HepG2 (cell line): Measurements from ENCODE around the gene IZUMO4. TPM values are rescaled to one million over a fixed set of nuclear protein-coding genes. Genes with fewer than 3 reads are reported as not detected.
A peak's percentile ranks its signal among the peaks of the same experiment; 100 is the strongest.

Experiments used
- CCAR2 ChIP-seq: fragments of 200-400 bp; formaldehyde crosslinking; optimal IDR thresholded peaks from 2 replicates; pipeline ENCODE3; 2018; ENCODE audit warnings: low read depth, mild to moderate bottlenecking, low read length, moderate library complexity
- DNMT3B ChIP-seq: conservative IDR thresholded peaks from 2 replicates; pipeline ENCODE4 v1.6.1; 2016; ENCODE audit warnings: missing biosample characterization, control low read depth
- EED ChIP-seq: sonication (generic); formaldehyde crosslinking; IDR thresholded peaks from 2 replicates; pipeline ENCODE4 v1.5.0; 2020; ENCODE audit warnings: mild to moderate bottlenecking, missing genetic modification reagents
- HOXA5 ChIP-seq: sonication (generic); formaldehyde crosslinking; IDR thresholded peaks from 2 replicates; pipeline ENCODE4 v1.4.0; 2020; ENCODE audit warnings: missing genetic modification reagents
- JUND ChIP-seq: sonication (generic); formaldehyde crosslinking; IDR thresholded peaks from 2 replicates; pipeline ENCODE4 v1.8.0; 2022; ENCODE audit warnings: mild to moderate bottlenecking, missing genetic modification reagents
- MATR3 ChIP-seq: sonication (generic); formaldehyde crosslinking; IDR thresholded peaks from 2 replicates; pipeline ENCODE4 v1.4.0; 2020; ENCODE audit warnings: missing genetic modification reagents
- ZFP41 ChIP-seq: sonication (generic); formaldehyde crosslinking; IDR thresholded peaks from 2 replicates; pipeline ENCODE4 v1.4.0; 2020; ENCODE audit warnings: mild to moderate bottlenecking, missing genetic modification reagents, borderline replicate concordance
- ZMYM4 ChIP-seq: sonication (generic); formaldehyde crosslinking; IDR thresholded peaks from 2 replicates; pipeline ENCODE4 v1.8.1; 2023; ENCODE audit warnings: mild to moderate bottlenecking, missing genetic modification reagents
- ZNF121 ChIP-seq: sonication (generic); formaldehyde crosslinking; IDR thresholded peaks from 2 replicates; pipeline ENCODE4 v1.5.0; 2020; ENCODE audit warnings: mild to moderate bottlenecking, missing genetic modification reagents
- ZNF180 ChIP-seq: sonication (generic); formaldehyde crosslinking; IDR thresholded peaks from 2 replicates; pipeline ENCODE4 v1.4.0; 2020; ENCODE audit warnings: low read depth, missing genetic modification reagents, borderline replicate concordance
- ZNF431 ChIP-seq: sonication (generic); formaldehyde crosslinking; IDR thresholded peaks from 2 replicates; pipeline ENCODE4 v1.9.0; 2022; ENCODE audit warnings: missing genetic modification reagents, low read depth, mild to moderate bottlenecking, borderline replicate concordance
- ZNF562 ChIP-seq: sonication (generic); formaldehyde crosslinking; IDR thresholded peaks from 2 replicates; pipeline ENCODE4 v1.8.0; 2022; ENCODE audit warnings: missing genetic modification reagents, borderline replicate concordance
- polyA plus RNA-seq, 8 experiments: library from polyadenylated mRNA; depleted of rRNA in 3 of 8; stranded (reverse) in 7 of 8; unstranded in 1 of 8; fragments of >200 nt; fragmentation: Illumina TruSeq in 4 of 8; extraction: Trizol in 4 of 8; gene quantifications; 2 replicates each; pipeline versions ENCODE4 v1.2.1 to v1.2.3, GENCODE V29; 2011 to 2016; ENCODE audit warnings: low read depth in 4 of 8, missing spikeins in 1 of 8, mixed read lengths in 1 of 8; ENCODE audit not compliant: insufficient read depth in 1 of 8
- total RNA-seq, 5 experiments: library from RNA; depleted of rRNA; stranded (reverse); fragments of >200 nt; fragmentation: Illumina TruSeq; extraction: Trizol; gene quantifications; 2 replicates each; pipeline ENCODE4 v1.2.3, GENCODE V29; 2016; ENCODE audit warnings: low read depth in 1 of 5
- TF ChIP-seq, protein P1 (sequence below): sonication (generic); formaldehyde crosslinking; conservative IDR thresholded peaks from 2 replicates; pipeline ENCODE4 v1.4.0; 2020; ENCODE audit warnings: mild to moderate bottlenecking, missing genetic modification reagents, moderate library complexity
- TF ChIP-seq, protein P2 (sequence below): sonication (generic); formaldehyde crosslinking; IDR thresholded peaks from 2 replicates; pipeline ENCODE4 v1.4.0; 2020; ENCODE audit warnings: missing genetic modification reagents, borderline replicate concordance
- TF ChIP-seq, protein P3 (sequence below): sonication (generic); formaldehyde crosslinking; IDR thresholded peaks from 2 replicates; pipeline ENCODE4 v1.5.0; 2020; ENCODE audit warnings: mild to moderate bottlenecking, missing genetic modification reagents
- TF ChIP-seq, protein P4 (sequence below): sonication (generic); formaldehyde crosslinking; IDR thresholded peaks from 2 replicates; pipeline ENCODE4 v1.5.0; 2020; ENCODE audit warnings: missing genetic modification reagents
- TF ChIP-seq, protein P5 (sequence below): sonication (generic); formaldehyde crosslinking; IDR thresholded peaks from 2 replicates; pipeline ENCODE4 v1.8.1; 2023; ENCODE audit warnings: mild to moderate bottlenecking, moderate library complexity, missing genetic modification reagents

The IZUMO4 gene
- total and polyA plus RNA-seq, 2 of the 13 experiments (the other 11 are each of a cell fraction or from before 2014, with no cell fraction given) = 0.77 to 3.9 TPM

DNA sequence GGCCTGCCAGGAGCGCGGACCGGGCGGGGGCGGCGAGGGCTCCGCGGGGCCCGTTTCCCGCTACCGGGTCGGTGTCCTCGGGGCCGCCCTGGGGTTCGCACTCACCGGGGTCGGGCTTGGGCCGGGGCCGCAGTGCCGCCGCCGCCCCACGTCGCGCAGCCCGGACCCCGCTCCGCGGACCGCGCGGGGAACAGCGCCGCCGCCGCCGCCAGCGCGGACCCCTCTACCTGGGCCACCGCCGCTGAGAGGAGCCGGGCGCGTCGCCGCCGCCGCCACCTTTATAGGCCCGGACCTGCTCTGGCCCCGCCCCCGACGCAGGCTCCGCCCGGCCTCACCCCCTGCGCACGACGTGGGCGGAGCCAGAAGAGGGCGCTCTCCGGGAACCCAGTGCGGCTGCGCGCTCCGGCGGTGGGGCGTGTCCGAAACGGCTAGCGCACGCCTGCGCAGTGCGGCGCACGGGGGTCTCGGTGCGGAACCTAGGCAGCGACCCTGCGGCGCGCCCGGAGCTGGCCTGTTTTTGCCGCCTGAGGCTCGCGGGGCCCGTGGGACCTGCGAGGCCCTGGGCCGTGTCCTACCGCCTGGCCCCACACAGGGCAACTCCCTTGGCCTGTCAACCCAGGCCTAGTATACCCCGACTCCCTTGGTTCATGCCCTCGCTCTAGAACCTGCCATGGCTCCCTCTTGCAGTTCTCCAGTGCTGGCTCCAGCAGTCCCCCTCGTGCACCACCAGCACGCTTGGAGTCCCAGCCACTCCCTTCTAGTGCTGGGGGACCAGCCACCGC, 45.5 kb upstream of the IZUMO4 start, which contains the start of gene MKNK2 (continued):
- TF ChIP-seq, protein P1, sequence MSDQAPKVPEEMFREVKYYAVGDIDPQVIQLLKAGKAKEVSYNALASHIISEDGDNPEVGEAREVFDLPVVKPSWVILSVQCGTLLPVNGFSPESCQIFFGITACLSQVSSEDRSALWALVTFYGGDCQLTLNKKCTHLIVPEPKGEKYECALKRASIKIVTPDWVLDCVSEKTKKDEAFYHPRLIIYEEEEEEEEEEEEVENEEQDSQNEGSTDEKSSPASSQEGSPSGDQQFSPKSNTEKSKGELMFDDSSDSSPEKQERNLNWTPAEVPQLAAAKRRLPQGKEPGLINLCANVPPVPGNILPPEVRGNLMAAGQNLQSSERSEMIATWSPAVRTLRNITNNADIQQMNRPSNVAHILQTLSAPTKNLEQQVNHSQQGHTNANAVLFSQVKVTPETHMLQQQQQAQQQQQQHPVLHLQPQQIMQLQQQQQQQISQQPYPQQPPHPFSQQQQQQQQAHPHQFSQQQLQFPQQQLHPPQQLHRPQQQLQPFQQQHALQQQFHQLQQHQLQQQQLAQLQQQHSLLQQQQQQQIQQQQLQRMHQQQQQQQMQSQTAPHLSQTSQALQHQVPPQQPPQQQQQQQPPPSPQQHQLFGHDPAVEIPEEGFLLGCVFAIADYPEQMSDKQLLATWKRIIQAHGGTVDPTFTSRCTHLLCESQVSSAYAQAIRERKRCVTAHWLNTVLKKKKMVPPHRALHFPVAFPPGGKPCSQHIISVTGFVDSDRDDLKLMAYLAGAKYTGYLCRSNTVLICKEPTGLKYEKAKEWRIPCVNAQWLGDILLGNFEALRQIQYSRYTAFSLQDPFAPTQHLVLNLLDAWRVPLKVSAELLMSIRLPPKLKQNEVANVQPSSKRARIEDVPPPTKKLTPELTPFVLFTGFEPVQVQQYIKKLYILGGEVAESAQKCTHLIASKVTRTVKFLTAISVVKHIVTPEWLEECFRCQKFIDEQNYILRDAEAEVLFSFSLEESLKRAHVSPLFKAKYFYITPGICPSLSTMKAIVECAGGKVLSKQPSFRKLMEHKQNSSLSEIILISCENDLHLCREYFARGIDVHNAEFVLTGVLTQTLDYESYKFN (CRISPR knock-in tag) = no peak
- no peak; the same call in 1 of the 2 replicates for TF ChIP-seq ZNF431 (CRISPR knock-in tag)
- TF ChIP-seq DNMT3B (CRISPR knock-in tag) = no peak
- TF ChIP-seq, protein P2, sequence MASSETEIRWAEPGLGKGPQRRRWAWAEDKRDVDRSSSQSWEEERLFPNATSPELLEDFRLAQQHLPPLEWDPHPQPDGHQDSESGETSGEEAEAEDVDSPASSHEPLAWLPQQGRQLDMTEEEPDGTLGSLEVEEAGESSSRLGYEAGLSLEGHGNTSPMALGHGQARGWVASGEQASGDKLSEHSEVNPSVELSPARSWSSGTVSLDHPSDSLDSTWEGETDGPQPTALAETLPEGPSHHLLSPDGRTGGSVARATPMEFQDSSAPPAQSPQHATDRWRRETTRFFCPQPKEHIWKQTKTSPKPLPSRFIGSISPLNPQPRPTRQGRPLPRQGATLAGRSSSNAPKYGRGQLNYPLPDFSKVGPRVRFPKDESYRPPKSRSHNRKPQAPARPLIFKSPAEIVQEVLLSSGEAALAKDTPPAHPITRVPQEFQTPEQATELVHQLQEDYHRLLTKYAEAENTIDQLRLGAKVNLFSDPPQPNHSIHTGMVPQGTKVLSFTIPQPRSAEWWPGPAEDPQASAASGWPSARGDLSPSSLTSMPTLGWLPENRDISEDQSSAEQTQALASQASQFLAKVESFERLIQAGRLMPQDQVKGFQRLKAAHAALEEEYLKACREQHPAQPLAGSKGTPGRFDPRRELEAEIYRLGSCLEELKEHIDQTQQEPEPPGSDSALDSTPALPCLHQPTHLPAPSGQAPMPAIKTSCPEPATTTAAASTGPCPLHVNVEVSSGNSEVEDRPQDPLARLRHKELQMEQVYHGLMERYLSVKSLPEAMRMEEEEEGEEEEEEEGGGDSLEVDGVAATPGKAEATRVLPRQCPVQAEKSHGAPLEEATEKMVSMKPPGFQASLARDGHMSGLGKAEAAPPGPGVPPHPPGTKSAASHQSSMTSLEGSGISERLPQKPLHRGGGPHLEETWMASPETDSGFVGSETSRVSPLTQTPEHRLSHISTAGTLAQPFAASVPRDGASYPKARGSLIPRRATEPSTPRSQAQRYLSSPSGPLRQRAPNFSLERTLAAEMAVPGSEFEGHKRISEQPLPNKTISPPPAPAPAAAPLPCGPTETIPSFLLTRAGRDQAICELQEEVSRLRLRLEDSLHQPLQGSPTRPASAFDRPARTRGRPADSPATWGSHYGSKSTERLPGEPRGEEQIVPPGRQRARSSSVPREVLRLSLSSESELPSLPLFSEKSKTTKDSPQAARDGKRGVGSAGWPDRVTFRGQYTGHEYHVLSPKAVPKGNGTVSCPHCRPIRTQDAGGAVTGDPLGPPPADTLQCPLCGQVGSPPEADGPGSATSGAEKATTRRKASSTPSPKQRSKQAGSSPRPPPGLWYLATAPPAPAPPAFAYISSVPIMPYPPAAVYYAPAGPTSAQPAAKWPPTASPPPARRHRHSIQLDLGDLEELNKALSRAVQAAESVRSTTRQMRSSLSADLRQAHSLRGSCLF = no peak
- no peak for TF ChIP-seq MATR3 (CRISPR knock-in tag)
- TF ChIP-seq, protein P3, sequence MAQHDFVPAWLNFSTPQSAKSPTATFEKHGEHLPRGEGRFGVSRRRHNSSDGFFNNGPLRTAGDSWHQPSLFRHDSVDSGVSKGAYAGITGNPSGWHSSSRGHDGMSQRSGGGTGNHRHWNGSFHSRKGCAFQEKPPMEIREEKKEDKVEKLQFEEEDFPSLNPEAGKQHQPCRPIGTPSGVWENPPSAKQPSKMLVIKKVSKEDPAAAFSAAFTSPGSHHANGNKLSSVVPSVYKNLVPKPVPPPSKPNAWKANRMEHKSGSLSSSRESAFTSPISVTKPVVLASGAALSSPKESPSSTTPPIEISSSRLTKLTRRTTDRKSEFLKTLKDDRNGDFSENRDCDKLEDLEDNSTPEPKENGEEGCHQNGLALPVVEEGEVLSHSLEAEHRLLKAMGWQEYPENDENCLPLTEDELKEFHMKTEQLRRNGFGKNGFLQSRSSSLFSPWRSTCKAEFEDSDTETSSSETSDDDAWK (CRISPR knock-in tag) = no peak
- no peak for TF ChIP-seq ZFP41 (CRISPR knock-in tag)
- TF ChIP-seq, protein P4, sequence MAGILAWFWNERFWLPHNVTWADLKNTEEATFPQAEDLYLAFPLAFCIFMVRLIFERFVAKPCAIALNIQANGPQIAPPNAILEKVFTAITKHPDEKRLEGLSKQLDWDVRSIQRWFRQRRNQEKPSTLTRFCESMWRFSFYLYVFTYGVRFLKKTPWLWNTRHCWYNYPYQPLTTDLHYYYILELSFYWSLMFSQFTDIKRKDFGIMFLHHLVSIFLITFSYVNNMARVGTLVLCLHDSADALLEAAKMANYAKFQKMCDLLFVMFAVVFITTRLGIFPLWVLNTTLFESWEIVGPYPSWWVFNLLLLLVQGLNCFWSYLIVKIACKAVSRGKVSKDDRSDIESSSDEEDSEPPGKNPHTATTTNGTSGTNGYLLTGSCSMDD (CRISPR knock-in tag) = no peak
- no peak for TF ChIP-seq ZNF180
- no peak for TF ChIP-seq ZNF562 (CRISPR knock-in tag)
- TF ChIP-seq, protein P5, sequence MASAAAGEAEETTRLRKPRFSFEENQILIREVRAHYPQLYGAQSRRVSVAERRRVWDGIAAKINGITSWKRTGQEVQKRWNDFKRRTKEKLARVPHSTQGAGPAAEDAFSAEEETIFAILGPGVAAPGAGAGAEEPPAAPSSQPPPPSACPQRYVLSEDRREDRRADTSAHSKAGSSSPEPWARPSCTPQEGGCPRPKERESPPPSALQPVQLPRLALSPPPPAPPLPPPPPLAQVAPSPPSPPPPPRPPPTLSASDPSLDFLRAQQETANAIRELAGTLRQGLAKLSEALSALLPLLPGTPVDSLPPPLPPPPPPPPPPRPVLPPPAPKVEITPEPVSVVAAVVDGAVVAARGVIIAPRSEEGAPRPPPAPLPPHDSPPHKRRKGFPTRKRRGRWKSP = no peak
- TF ChIP-seq CCAR2 = no peak
- peak; percentile 83; the same call in 1 of the 2 replicates for TF ChIP-seq EED (CRISPR knock-in tag)
- TF ChIP-seq ZMYM4 (CRISPR knock-in tag) = peak; percentile 56
- TF ChIP-seq JUND = peak; percentile 3; the same call in 1 of the 2 replicates
- 0 out of 2 replicates have a peak, but pooled peaks have one; percentile 47 for TF ChIP-seq ZNF121 (CRISPR knock-in tag)
- TF ChIP-seq HOXA5 (CRISPR knock-in tag) = no peak; the same call in none of the 2 replicates
